ENCODE results near the gene C20orf96.
"Not testable (repeated sequence)": the region's sequence is repeated elsewhere in the genome, so short reads cannot be mapped to it uniquely, and the experiment has no call there.

C20orf96 gene

GRCh38 chr20:226958-227357, 63.6 kb downstream of the C20orf96 start, which contains the start of gene DEFB129:
Gene DEFB129 (plus strand): TSS chr20:227258. CDS start chr20:227289, 31 bp downstream.
- H3K27ac ChIP-seq, result no peak within 1 kb of the TSS
- TF ChIP-seq ZFX (IDR thresholded peaks at IDR 0.05), result no peak
- TF ChIP-seq CTCF (conservative IDR thresholded peaks at IDR 0.05), result no peak

GRCh38 chr20:225879-226278, 64.7 kb downstream of the C20orf96 start:
- H3K27ac ChIP-seq, result not testable (repeated sequence)

- H3K27ac ChIP-seq, result no peak overlapping the region
- TF ChIP-seq ZFX (IDR thresholded peaks at IDR 0.05) (no peak), CTCF (conservative IDR thresholded peaks at IDR 0.05) (no peak)
Observed at GRCh38 chr20:221258-221830, 69.2 kb downstream of the C20orf96 start.

Measured in C4-2B (cell line).